ENCODE measurements around the gene RARB. TPM values are rescaled to one million over a fixed set of nuclear protein-coding genes. Genes with fewer than 3 reads are reported as not detected.

The RARB gene
- total RNA-seq, 1 donor from 2014 or later, result not detected

GRCh38 chr3:25547103-25547502 is 119.0 kb downstream of the RARB start:
- Mint-ChIP-seq H3K9me3 (ENCODE audit: unreplicated experiment) (no peaks in the 10 kb centered on the region), H3K27me3 (ENCODE audit: unreplicated experiment) (no peaks in the 10 kb centered on the region), H3K4me3 (ENCODE audit: unreplicated experiment) (no peak overlapping the region), H3K27ac (ENCODE audit: unreplicated experiment) (no peak overlapping the region), H3K36me3 (ENCODE audit: low read depth, unreplicated experiment) (no peaks in the 10 kb centered on the region), H3K4me1 (ENCODE audit: unreplicated experiment) (no peaks in the 10 kb centered on the region)
- no peak for DNase-seq (ENCODE audit: low spot score)
- no peak for TF ChIP-seq CTCF (IDR thresholded peaks at IDR 0.05; ENCODE audit: unreplicated experiment)

- no peak for TF ChIP-seq CTCF (IDR thresholded peaks at IDR 0.05; ENCODE audit: unreplicated experiment)
- Mint-ChIP-seq H3K36me3 (ENCODE audit: low read depth, unreplicated experiment) (no peaks in the 10 kb centered on the region), H3K4me1 (ENCODE audit: unreplicated experiment) (no peaks in the 10 kb centered on the region), H3K9me3 (ENCODE audit: unreplicated experiment) (no peaks in the 10 kb centered on the region), H3K4me3 (ENCODE audit: unreplicated experiment) (no peak overlapping the region), H3K27me3 (ENCODE audit: unreplicated experiment) (no peaks in the 10 kb centered on the region), H3K27ac (ENCODE audit: unreplicated experiment) (no peak overlapping the region)
- no peak for DNase-seq (ENCODE audit: low spot score)
These were observed 120.0 kb downstream of the RARB start for GRCh38 chr3:25547943-25548674.

GRCh38 chr3:25548836-25549235 is 120.8 kb downstream of the RARB start:
- TF ChIP-seq CTCF (IDR thresholded peaks at IDR 0.05; ENCODE audit: unreplicated experiment), result no peak
- Mint-ChIP-seq H3K27me3 (ENCODE audit: unreplicated experiment) (no peaks in the 10 kb centered on the region), H3K4me3 (ENCODE audit: unreplicated experiment) (no peak overlapping the region), H3K9me3 (ENCODE audit: unreplicated experiment) (no peaks in the 10 kb centered on the region), H3K36me3 (ENCODE audit: low read depth, unreplicated experiment) (no peaks in the 10 kb centered on the region), H3K27ac (ENCODE audit: unreplicated experiment) (no peak overlapping the region), H3K4me1 (ENCODE audit: unreplicated experiment) (no peaks in the 10 kb centered on the region)
- DNase-seq (ENCODE audit: low spot score), result no peak

- H3K4me1 Mint-ChIP-seq (ENCODE audit: unreplicated experiment), result peaks cover 9% of the 10 kb centered on the region
- TF ChIP-seq CTCF (IDR thresholded peaks at IDR 0.05; ENCODE audit: unreplicated experiment), result no peak
- H3K27ac Mint-ChIP-seq (ENCODE audit: unreplicated experiment), result no peak overlapping the region
- no peak overlapping the region for H3K4me3 Mint-ChIP-seq (ENCODE audit: unreplicated experiment)
- no peak for DNase-seq (ENCODE audit: low spot score)
- no peaks in the 10 kb centered on the region for H3K27me3 Mint-ChIP-seq (ENCODE audit: unreplicated experiment)
- no peaks in the 10 kb centered on the region for H3K36me3 Mint-ChIP-seq (ENCODE audit: low read depth, unreplicated experiment)
- H3K9me3 Mint-ChIP-seq (ENCODE audit: unreplicated experiment), result no peaks in the 10 kb centered on the region
These were observed 124.2 kb downstream of the RARB start for GRCh38 chr3:25552251-25552650.

GRCh38 chr3:25554376-25554775 is 126.3 kb downstream of the RARB start:
- Mint-ChIP-seq H3K4me3 (ENCODE audit: unreplicated experiment) (no peak overlapping the region), H3K36me3 (ENCODE audit: low read depth, unreplicated experiment) (no peaks in the 10 kb centered on the region), H3K4me1 (ENCODE audit: unreplicated experiment) (peaks cover 9% of the 10 kb centered on the region), H3K9me3 (ENCODE audit: unreplicated experiment) (no peaks in the 10 kb centered on the region), H3K27ac (ENCODE audit: unreplicated experiment) (no peak overlapping the region), H3K27me3 (ENCODE audit: unreplicated experiment) (no peaks in the 10 kb centered on the region)
- no peak for DNase-seq (ENCODE audit: low spot score)
- TF ChIP-seq CTCF (IDR thresholded peaks at IDR 0.05; ENCODE audit: unreplicated experiment), result no peak

Measured in endothelial cell (in vitro differentiated cells).